ENCODE data around the gene NEXN.

NEXN gene

DNA sequence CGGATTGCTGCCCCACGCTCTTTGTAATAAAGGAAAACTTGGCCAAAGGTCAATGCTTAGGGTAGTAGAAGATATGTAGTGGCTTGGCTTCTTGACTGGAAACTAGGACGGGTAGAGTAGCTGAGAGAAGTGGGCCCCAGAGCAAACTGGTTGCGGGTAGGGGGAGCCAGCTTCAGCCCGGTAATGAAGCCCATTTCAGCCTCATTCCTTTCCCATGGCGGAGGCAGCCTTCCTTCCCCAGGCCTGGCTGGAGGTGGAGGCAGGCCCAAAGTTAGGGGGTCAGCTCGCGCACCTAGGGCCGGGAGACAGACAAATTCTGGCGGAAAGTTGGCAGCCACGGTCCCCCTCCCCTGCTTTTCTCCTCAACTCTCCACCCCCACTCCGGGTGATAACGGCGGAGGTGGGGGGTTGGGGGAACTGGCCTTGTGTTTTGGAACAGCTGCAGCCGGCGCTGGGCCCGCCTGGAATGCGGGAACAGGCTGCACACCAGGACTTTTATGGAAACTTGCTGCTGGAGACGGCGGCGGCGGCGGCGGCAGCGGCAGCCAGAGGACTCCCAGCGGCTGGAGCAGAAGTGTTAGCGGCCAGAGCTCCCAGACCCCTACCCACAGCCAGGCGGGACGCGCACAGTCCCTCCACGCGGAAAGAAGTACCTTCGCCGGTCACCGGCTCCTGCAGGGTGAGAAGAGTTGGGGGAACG lies at the start of gene NEXN:
Gene NEXN, plus strand, starts transcription at position 544 of the 700 bp plus-strand sequence. CDS start 27,483 bp downstream, outside the sequence.
- peak; percentile 77 for DNase-seq (ENCODE audit: low read depth)
- TF ChIP-seq, protein P1, sequence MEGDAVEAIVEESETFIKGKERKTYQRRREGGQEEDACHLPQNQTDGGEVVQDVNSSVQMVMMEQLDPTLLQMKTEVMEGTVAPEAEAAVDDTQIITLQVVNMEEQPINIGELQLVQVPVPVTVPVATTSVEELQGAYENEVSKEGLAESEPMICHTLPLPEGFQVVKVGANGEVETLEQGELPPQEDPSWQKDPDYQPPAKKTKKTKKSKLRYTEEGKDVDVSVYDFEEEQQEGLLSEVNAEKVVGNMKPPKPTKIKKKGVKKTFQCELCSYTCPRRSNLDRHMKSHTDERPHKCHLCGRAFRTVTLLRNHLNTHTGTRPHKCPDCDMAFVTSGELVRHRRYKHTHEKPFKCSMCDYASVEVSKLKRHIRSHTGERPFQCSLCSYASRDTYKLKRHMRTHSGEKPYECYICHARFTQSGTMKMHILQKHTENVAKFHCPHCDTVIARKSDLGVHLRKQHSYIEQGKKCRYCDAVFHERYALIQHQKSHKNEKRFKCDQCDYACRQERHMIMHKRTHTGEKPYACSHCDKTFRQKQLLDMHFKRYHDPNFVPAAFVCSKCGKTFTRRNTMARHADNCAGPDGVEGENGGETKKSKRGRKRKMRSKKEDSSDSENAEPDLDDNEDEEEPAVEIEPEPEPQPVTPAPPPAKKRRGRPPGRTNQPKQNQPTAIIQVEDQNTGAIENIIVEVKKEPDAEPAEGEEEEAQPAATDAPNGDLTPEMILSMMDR (conservative IDR thresholded peaks at IDR 0.05; ENCODE audit: control insufficient read depth, insufficient read depth, low read depth, low read length), result peak; percentile 10
- H3K4me3 ChIP-seq (ENCODE audit: control insufficient read depth, low read depth, low read length), result peak within 1 kb of the TSS; percentile 86

DNA sequence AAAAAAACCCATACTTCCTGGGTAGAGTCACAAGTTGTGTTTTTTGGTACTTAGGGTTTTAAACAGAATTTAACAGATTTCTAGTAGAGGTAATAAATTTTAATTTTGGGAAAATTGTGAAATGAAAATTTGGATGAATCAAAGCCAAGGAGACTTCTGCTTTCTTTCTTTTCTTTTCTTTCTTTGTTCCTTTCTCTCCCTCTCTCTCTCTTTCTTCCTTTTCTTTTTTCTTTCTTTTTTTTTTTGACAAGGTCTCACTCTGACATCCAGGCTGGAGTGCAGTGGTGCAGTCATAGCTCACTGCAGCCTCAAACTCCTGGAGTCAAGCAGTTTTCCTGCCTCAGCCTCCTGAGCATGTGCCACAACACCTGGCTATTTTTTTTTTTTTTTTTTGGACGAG lies 46.9 kb upstream of the NEXN start:
- H3K4me3 ChIP-seq (ENCODE audit: control insufficient read depth, low read depth, low read length), result no peak overlapping the region
- TF ChIP-seq, protein P1 (conservative IDR thresholded peaks at IDR 0.05; ENCODE audit: control insufficient read depth, insufficient read depth, low read depth, low read length), result no peak
- DNase-seq (ENCODE audit: low read depth), result peak; percentile 10

DNA sequence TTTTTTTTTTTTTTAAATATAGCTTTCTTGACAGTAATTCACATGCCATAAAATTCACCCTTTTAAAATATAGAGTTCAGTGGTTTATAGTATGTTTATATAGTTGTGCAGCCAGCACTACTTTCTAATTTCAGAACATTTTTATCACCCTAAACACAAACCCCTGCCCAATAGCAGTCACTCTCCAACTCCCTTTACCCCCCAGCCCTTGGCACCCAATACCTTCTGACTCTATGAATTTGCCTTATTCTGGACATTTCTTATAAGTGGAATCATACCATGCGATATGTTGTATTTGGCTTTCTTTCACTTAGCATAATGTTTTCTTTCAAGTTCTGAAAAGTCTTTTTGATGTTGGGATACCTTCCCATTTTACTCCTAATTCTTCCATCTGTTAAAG lies 42.5 kb upstream of the NEXN start:
- no peak for DNase-seq (ENCODE audit: low read depth)
- no peak overlapping the region for H3K4me3 ChIP-seq (ENCODE audit: control insufficient read depth, low read depth, low read length)
- TF ChIP-seq, protein P1 (conservative IDR thresholded peaks at IDR 0.05; ENCODE audit: control insufficient read depth, insufficient read depth, low read depth, low read length), result no peak

GRCh38 chr1:77846966-77847365 lies 41.5 kb upstream of the NEXN start:
- DNase-seq (ENCODE audit: low read depth), result peak; percentile 48
- TF ChIP-seq, protein P1 (conservative IDR thresholded peaks at IDR 0.05; ENCODE audit: control insufficient read depth, insufficient read depth, low read depth, low read length), result no peak
- H3K4me3 ChIP-seq (ENCODE audit: control insufficient read depth, low read depth, low read length), result no peak overlapping the region

GRCh38 chr1:77847621-77848080 lies 40.8 kb upstream of the NEXN start:
- no peak overlapping the region for H3K4me3 ChIP-seq (ENCODE audit: control insufficient read depth, low read depth, low read length)
- no peak for DNase-seq (ENCODE audit: low read depth)
- TF ChIP-seq, protein P1 (conservative IDR thresholded peaks at IDR 0.05; ENCODE audit: control insufficient read depth, insufficient read depth, low read depth, low read length), result no peak

DNA sequence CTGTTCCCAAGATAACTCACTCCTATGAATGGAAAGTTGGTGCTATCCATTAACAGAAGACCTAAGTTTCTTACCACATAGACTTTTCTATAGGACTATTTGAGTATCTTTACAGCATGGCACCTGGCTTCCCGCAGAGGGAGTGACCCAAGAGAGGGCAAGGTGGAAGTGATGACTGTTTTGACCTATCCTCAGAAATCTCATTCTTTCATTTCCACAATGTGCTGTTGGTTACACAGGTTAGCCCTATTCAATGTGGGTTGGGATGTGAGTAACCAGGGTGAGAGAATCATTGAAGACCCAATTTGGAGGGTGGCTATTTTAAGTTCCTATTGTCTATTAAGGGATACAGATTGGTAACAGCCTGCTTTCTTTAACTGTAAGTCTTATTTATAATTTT lies 38.3 kb upstream of the NEXN start:
- no peak for DNase-seq (ENCODE audit: low read depth)
- no peak overlapping the region for H3K4me3 ChIP-seq (ENCODE audit: control insufficient read depth, low read depth, low read length)
- TF ChIP-seq, protein P1 (conservative IDR thresholded peaks at IDR 0.05; ENCODE audit: control insufficient read depth, insufficient read depth, low read depth, low read length), result no peak

All from fibroblast of mammary gland (primary cell).